ENCODE data around the gene CST7. TPM values are rescaled to one million over a fixed set of nuclear protein-coding genes. Genes with fewer than 3 reads are reported as not detected.
"Not testable (repeated sequence)": the region's sequence is repeated elsewhere in the genome, so short reads cannot be mapped to it uniquely, and the experiment has no call there.

CST7 gene
- total RNA-seq, 2 donors from 2014 or later: not detected

- no peaks in the 10 kb centered on the region for H3K4me1 Mint-ChIP-seq
- H3K27ac ChIP-seq (ENCODE audit: low read depth, low read length): no peak overlapping the region
- peaks cover 30% of the 10 kb centered on the region for H3K9me3 Mint-ChIP-seq
- no peak overlapping the region for H3K4me3 Mint-ChIP-seq
- H3K9me3 ChIP-seq (ENCODE audit: control insufficient read depth, low read length): no peaks in the 10 kb centered on the region
- TF ChIP-seq CTCF (conservative IDR thresholded peaks at IDR 0.05): no peak
- H3K27me3 Mint-ChIP-seq (ENCODE audit: insufficient read depth): peaks cover 20% of the 10 kb centered on the region
- no peaks in the 10 kb centered on the region for H3K36me3 ChIP-seq (ENCODE audit: control insufficient read depth, insufficient read depth, low read length)
- H3K27me3 ChIP-seq (ENCODE audit: control insufficient read depth, insufficient read depth, low read length, poor library complexity, severe bottlenecking): no peaks in the 10 kb centered on the region
- H3K4me3 ChIP-seq (ENCODE audit: low read length): no peak overlapping the region
- DNase-seq: peak; percentile 18
- no peaks in the 10 kb centered on the region for H3K36me3 Mint-ChIP-seq (ENCODE audit: low read depth)
- no peak overlapping the region for H3K9ac ChIP-seq (ENCODE audit: extremely low read depth, low read length, poor library complexity, severe bottlenecking)
- 80 to 93% methylated on average over 1 to 4 of the region's 4 CpGs for WGBS, 2 experiments (ENCODE audit: insufficient coverage in 1 of 2, insufficient read length in 1 of 2)
- H3K4me1 ChIP-seq (ENCODE audit: control insufficient read depth, insufficient read depth, low read length): no peaks in the 10 kb centered on the region
- no peak overlapping the region for H3K27ac Mint-ChIP-seq
These were observed 5.9 kb upstream of the CST7 start for GRCh38 chr20:24943196-24943595.

- TF ChIP-seq CTCF (conservative IDR thresholded peaks at IDR 0.05): no peak
- 83 to 90% methylated on average over 1 to 2 of the region's 3 CpGs for whole genome bisulfite sequencing, 2 experiments (ENCODE audit: insufficient coverage in 1 of 2, insufficient read length in 1 of 2)
- Mint-ChIP-seq H3K4me3 (no peak overlapping the region), H3K4me1 (no peaks in the 10 kb centered on the region), H3K9me3 (peaks cover 30% of the 10 kb centered on the region), H3K36me3 (ENCODE audit: low read depth) (no peaks in the 10 kb centered on the region), H3K27ac (no peak overlapping the region), H3K27me3 (ENCODE audit: insufficient read depth) (peaks cover 20% of the 10 kb centered on the region)
- H3K4me1 ChIP-seq (ENCODE audit: control insufficient read depth, insufficient read depth, low read length): no peaks in the 10 kb centered on the region
- H3K9ac ChIP-seq (ENCODE audit: extremely low read depth, low read length, poor library complexity, severe bottlenecking): no peak overlapping the region
- no peaks in the 10 kb centered on the region for H3K36me3 ChIP-seq (ENCODE audit: control insufficient read depth, insufficient read depth, low read length)
- H3K4me3 ChIP-seq (ENCODE audit: low read length): no peak overlapping the region
- H3K9me3 ChIP-seq (ENCODE audit: control insufficient read depth, low read length): no peaks in the 10 kb centered on the region
- no peak overlapping the region for H3K27ac ChIP-seq (ENCODE audit: low read depth, low read length)
- peak; percentile 7 for DNase-seq
- no peaks in the 10 kb centered on the region for H3K27me3 ChIP-seq (ENCODE audit: control insufficient read depth, insufficient read depth, low read length, poor library complexity, severe bottlenecking)
These were observed 5.3 kb upstream of the CST7 start for GRCh38 chr20:24943731-24944130.

DNA sequence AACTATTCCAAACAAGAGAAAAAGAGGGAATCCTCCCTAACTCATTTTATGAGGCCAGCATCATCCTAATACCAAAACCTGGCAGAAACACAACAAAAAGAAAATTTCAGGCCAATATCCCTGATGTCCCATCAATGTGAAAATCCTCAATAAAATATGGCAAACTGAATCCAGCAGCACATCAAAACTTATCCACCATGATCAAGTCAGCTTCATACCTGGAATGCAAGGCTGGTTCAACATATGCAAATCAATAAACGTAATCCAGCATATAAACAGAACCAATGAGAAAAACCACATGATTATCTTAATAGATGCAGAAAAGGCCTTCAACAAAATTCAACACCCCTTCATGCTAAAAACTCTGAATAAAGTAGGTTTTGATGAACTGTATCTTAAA is 2.7 kb upstream of the CST7 start:
- H3K4me3 Mint-ChIP-seq; H3K4me3 ChIP-seq (ENCODE audit: low read length); H3K27ac Mint-ChIP-seq; H3K27ac ChIP-seq (ENCODE audit: low read depth, low read length); H3K36me3 ChIP-seq (ENCODE audit: control insufficient read depth, insufficient read depth, low read length); H3K27me3 ChIP-seq (ENCODE audit: control insufficient read depth, insufficient read depth, low read length, poor library complexity, severe bottlenecking); DNase-seq; H3K36me3 Mint-ChIP-seq (ENCODE audit: low read depth); H3K4me1 ChIP-seq (ENCODE audit: control insufficient read depth, insufficient read depth, low read length); H3K9ac ChIP-seq (ENCODE audit: extremely low read depth, low read length, poor library complexity, severe bottlenecking); H3K4me1 Mint-ChIP-seq; H3K9me3 ChIP-seq (ENCODE audit: control insufficient read depth, low read length): not testable (repeated sequence)
- WGBS, 2 experiments (ENCODE audit: insufficient coverage in 1 of 2, insufficient read length in 1 of 2): 84% methylated on average over 1 of the region's 1 CpG; no CpG with 5 or more reads in 1 of the 2 experiments
- Mint-ChIP-seq H3K9me3 (peaks cover 22% of the 10 kb centered on the region), H3K27me3 (ENCODE audit: insufficient read depth) (peaks cover 22% of the 10 kb centered on the region)

- H3K36me3 ChIP-seq (ENCODE audit: control insufficient read depth, insufficient read depth, low read length); H3K27me3 ChIP-seq (ENCODE audit: control insufficient read depth, insufficient read depth, low read length, poor library complexity, severe bottlenecking); H3K27ac Mint-ChIP-seq; DNase-seq; H3K36me3 Mint-ChIP-seq (ENCODE audit: low read depth); H3K9ac ChIP-seq (ENCODE audit: extremely low read depth, low read length, poor library complexity, severe bottlenecking); H3K4me3 ChIP-seq (ENCODE audit: low read length); H3K27ac ChIP-seq (ENCODE audit: low read depth, low read length); H3K4me1 ChIP-seq (ENCODE audit: control insufficient read depth, insufficient read depth, low read length); H3K4me1 Mint-ChIP-seq; H3K9me3 ChIP-seq (ENCODE audit: control insufficient read depth, low read length); H3K4me3 Mint-ChIP-seq: not testable (repeated sequence)
- H3K9me3 Mint-ChIP-seq: peaks cover 22% of the 10 kb centered on the region
- peaks cover 24% of the 10 kb centered on the region for H3K27me3 Mint-ChIP-seq (ENCODE audit: insufficient read depth)
- 89 to 100% methylated on average over 1 to 3 of the region's 4 CpGs for WGBS, 2 experiments (ENCODE audit: insufficient coverage in 1 of 2, insufficient read length in 1 of 2)
These were observed 602 bp upstream of the CST7 start for GRCh38 chr20:24948396-24948938.
